ENCODE measurements around the gene OSBPL5.

Gene OSBPL5

DNA sequence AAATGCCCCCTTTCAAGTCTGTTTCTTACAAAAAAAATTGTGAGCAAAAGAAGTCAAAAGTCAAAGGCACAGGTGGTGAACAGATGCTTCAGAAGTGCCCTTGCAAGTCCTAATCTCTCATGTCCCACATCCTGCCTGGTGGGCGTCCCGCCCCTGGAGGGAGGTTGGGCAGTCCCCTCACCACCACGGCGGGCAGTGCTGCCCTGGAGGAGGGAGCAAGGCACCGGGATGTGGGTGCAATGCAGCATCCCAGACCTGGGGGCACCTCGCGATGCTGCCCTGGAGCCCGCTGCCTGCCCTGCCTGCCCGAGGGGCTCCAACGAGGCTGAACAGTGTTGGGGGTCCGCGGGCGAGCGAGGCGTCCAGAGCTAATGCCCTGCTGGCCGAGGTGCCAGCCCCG is 37.6 kb upstream of the OSBPL5 start:
- H3K9me3 ChIP-seq = no peaks in the 10 kb centered on the region
- no peaks in the 10 kb centered on the region for H3K36me3 ChIP-seq
- no peak overlapping the region for H3K27ac ChIP-seq
- TF ChIP-seq, protein P1, sequence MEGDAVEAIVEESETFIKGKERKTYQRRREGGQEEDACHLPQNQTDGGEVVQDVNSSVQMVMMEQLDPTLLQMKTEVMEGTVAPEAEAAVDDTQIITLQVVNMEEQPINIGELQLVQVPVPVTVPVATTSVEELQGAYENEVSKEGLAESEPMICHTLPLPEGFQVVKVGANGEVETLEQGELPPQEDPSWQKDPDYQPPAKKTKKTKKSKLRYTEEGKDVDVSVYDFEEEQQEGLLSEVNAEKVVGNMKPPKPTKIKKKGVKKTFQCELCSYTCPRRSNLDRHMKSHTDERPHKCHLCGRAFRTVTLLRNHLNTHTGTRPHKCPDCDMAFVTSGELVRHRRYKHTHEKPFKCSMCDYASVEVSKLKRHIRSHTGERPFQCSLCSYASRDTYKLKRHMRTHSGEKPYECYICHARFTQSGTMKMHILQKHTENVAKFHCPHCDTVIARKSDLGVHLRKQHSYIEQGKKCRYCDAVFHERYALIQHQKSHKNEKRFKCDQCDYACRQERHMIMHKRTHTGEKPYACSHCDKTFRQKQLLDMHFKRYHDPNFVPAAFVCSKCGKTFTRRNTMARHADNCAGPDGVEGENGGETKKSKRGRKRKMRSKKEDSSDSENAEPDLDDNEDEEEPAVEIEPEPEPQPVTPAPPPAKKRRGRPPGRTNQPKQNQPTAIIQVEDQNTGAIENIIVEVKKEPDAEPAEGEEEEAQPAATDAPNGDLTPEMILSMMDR (IDR thresholded peaks at IDR 0.05) = no peak
- peaks cover 64% of the 10 kb centered on the region for H3K27me3 ChIP-seq
- no peaks in the 10 kb centered on the region for H3K4me1 ChIP-seq (ENCODE audit: control insufficient read depth in 1 of 2, insufficient read depth in 1 of 2, low read depth in 1 of 2, low read length in 1 of 2)
- no peak overlapping the region for H3K4me3 ChIP-seq (ENCODE audit: low read depth in 1 of 2, low read length in 1 of 2)

DNA sequence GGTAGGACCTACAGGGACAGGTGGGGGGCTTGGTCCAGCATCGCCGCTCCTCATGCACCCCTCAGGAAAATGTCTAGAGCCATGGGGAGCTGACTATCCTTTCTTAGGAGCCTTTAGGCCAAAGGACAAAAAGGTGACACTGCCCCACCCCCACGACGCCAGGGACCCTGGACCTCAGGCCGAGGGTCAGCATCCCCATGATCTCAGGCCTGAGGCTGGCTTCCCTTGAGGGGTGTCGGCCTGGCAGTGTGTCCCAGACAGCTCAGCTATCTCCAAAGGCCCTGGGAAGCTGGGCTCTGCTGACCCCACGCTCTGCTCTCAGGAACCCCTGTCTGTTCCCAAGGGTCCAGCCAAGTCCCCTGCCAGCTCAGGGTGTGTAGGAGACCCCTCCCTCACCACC is 37.2 kb upstream of the OSBPL5 start:
- Histone ChIP-seq H3K4me1 (ENCODE audit: control insufficient read depth in 1 of 2, insufficient read depth in 1 of 2, low read depth in 1 of 2, low read length in 1 of 2) (no peaks in the 10 kb centered on the region), H3K4me3 (ENCODE audit: low read depth in 1 of 2, low read length in 1 of 2) (no peak overlapping the region), H3K27me3 (peaks cover 64% of the 10 kb centered on the region)

DNA sequence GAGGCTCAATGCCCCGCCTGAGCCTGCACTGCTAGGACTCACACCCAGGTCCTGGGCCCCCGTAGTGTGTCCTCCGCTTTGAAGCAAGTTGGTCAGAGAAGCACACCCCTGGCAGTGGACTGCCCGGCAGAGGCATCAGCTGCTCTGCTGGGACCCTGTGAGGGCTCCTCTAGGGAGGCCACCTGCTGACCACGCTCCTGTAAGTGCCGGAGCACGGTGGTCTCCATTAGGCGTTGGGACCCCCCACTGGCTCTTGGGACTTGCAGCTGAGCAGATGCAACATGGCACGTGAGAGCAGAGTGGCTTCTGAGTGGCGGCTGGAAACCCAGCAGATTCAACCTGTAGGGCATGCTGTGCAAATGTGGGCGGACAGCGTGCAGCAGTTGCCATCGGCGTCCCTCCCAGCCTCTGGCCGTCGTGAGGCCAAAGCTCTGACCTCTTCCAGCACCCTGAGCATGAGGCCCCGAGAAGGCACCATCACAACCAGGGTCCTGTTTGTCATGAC is 36.6 kb upstream of the OSBPL5 start:
- TF ChIP-seq, protein P1 (IDR thresholded peaks at IDR 0.05) = no peak

More for the DNA sequence above, 37.2 kb upstream of the OSBPL5 start:
- no peaks in the 10 kb centered on the region for H3K9me3 ChIP-seq
- H3K27ac ChIP-seq = no peak overlapping the region
- TF ChIP-seq, protein P1 (IDR thresholded peaks at IDR 0.05) = no peak
- no peaks in the 10 kb centered on the region for H3K36me3 ChIP-seq

DNA sequence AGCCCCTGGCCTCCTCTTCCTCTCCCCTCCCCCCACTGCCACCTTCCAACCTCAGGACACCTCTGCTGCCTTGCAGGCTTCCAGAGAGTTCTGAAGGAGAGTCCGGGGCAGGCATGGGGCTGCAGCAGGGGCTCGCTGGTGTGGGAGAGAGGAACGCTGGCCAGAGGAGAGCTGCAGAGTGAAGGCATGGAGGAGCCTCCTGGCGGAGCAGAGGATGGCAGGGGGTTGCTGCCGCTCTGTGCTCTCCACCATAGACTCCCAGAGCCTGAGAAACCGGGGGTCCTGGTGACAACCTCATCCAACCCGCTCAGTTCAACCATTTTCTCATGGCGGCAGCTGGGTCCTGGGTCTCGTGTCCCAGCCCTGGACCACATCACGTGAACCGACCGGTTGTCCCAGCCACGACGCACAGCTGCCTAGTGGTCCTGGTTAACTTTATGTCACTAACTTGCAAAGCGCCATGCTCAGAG is 36.0 kb upstream of the OSBPL5 start:
- Histone ChIP-seq H3K27me3 (peaks cover 64% of the 10 kb centered on the region), H3K27ac (no peak overlapping the region), H3K4me3 (ENCODE audit: low read depth in 1 of 2, low read length in 1 of 2) (no peak overlapping the region), H3K36me3 (no peaks in the 10 kb centered on the region), H3K4me1 (ENCODE audit: control insufficient read depth in 1 of 2, insufficient read depth in 1 of 2, low read depth in 1 of 2, low read length in 1 of 2) (no peaks in the 10 kb centered on the region), H3K9me3 (no peaks in the 10 kb centered on the region)
- TF ChIP-seq, protein P1 (IDR thresholded peaks at IDR 0.05) = no peak

More for the DNA sequence above, 36.6 kb upstream of the OSBPL5 start:
- no peak overlapping the region for H3K4me3 ChIP-seq (ENCODE audit: low read depth in 1 of 2, low read length in 1 of 2)
- H3K27me3 ChIP-seq = peaks cover 64% of the 10 kb centered on the region
- H3K36me3 ChIP-seq = no peaks in the 10 kb centered on the region
- no peak overlapping the region for H3K27ac ChIP-seq
- no peaks in the 10 kb centered on the region for H3K4me1 ChIP-seq (ENCODE audit: control insufficient read depth in 1 of 2, insufficient read depth in 1 of 2, low read depth in 1 of 2, low read length in 1 of 2)
- no peaks in the 10 kb centered on the region for H3K9me3 ChIP-seq

DNA sequence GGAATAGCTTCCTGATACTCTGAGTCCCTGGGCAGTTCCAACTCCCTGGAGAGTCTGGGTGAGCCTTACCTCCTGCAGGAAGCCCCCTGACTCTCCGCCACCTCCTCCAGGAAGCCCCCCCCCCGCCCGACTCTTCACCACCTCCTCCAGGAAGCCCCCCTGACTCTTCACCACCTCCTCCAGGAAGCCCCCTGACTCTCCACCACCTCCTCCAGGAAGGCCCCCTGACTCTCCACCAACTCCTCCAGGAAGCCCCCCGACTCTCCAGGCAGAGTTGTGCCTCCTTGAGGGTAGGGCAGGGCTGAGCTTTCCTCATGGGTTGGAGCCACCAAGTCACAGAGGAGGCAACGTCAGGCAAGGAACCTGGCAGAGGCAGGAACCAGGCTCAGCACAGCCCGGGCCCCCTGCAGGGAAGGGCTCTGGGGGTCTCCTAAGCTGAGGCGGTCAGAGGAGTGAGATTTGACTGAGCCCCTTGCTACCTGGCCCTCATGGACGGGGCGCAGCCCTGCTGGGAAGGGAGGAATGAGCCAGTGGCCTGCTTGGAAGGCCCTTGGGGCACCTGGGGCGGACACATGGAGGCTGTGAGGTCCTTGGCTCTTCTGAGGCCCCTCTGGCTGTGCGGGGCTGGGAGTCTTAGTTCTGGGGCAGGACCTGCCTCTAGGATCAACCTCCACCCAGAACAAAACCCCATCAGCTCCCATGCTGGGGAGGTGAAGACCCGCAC is 35.4 kb upstream of the OSBPL5 start:
- Histone ChIP-seq H3K4me1 (ENCODE audit: control insufficient read depth in 1 of 2, insufficient read depth in 1 of 2, low read depth in 1 of 2, low read length in 1 of 2) (no peaks in the 10 kb centered on the region), H3K27me3 (peaks cover 62% of the 10 kb centered on the region), H3K27ac (no peak overlapping the region), H3K4me3 (ENCODE audit: low read depth in 1 of 2, low read length in 1 of 2) (no peak overlapping the region), H3K36me3 (no peaks in the 10 kb centered on the region), H3K9me3 (no peaks in the 10 kb centered on the region)
- TF ChIP-seq, protein P1 (IDR thresholded peaks at IDR 0.05) = no peak

Data from neutrophil (primary cell).